ENCODE results near the gene RPS6KA5.

- TF ChIP-seq, protein P1, sequence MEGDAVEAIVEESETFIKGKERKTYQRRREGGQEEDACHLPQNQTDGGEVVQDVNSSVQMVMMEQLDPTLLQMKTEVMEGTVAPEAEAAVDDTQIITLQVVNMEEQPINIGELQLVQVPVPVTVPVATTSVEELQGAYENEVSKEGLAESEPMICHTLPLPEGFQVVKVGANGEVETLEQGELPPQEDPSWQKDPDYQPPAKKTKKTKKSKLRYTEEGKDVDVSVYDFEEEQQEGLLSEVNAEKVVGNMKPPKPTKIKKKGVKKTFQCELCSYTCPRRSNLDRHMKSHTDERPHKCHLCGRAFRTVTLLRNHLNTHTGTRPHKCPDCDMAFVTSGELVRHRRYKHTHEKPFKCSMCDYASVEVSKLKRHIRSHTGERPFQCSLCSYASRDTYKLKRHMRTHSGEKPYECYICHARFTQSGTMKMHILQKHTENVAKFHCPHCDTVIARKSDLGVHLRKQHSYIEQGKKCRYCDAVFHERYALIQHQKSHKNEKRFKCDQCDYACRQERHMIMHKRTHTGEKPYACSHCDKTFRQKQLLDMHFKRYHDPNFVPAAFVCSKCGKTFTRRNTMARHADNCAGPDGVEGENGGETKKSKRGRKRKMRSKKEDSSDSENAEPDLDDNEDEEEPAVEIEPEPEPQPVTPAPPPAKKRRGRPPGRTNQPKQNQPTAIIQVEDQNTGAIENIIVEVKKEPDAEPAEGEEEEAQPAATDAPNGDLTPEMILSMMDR (IDR thresholded peaks at IDR 0.05), result no peak
- no peak for TF ChIP-seq POLR2AphosphoS5 (IDR thresholded peaks at IDR 0.05; ENCODE audit: low read depth, low read length)
Measured at GRCh38 chr14:90870950-90871604, 189.4 kb downstream of the RPS6KA5 start.
